HT-29 (cell line): ENCODE measurements around the gene ALPP. TPM values are rescaled to one million over a fixed set of nuclear protein-coding genes. Genes with fewer than 3 reads are reported as not detected.
"Not testable (repeated sequence)": the region's sequence is repeated elsewhere in the genome, so short reads cannot be mapped to it uniquely, and the experiment has no call there.

Experiments
- DNase-seq: peaks from one replicate; pipeline ENCODE4 v3.0.0-alpha.2; 2015; ENCODE audit warnings: low spot score
- small RNA-seq: library from RNA; depleted of rRNA; stranded (forward); fragments of <200 nt; gene quantifications from one replicate; pipeline ENCODE3, GENCODE V24; 2014
- total RNA-seq: library from RNA; depleted of rRNA; stranded (reverse); fragments of >200 nt; shearing (Covaris generic); gene quantifications from 2 replicates; pipeline ENCODE4 v1.2.3, GENCODE V29; 2014; rRNA removed

Gene ALPP
- total RNA-seq, 1 experiment from 2014 or later = 1.1 TPM

GRCh38 chr2:232421189-232421785 is 42.7 kb downstream of the ALPP start:
- DNase-seq = no peak

DNA sequence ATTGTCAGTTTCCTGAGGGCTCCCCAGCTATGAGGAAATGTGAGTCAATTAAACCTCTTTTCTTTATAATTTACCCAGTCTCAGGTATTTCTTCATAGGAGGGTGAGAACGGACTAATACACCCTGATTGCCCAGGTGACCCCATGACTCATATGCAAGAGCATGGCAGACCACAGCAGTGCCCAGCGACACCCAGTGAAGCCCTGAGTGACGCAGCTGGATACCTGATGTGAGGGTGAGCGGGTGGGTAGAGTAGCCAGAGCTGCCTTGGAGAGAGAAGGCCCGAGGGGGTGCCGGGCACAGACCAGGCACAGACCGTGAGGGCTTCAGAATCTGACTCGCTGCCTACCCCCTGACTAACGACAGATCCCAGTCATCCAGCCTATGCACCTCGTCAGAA is 43.5 kb downstream of the ALPP start:
- no peak for DNase-seq

DNA sequence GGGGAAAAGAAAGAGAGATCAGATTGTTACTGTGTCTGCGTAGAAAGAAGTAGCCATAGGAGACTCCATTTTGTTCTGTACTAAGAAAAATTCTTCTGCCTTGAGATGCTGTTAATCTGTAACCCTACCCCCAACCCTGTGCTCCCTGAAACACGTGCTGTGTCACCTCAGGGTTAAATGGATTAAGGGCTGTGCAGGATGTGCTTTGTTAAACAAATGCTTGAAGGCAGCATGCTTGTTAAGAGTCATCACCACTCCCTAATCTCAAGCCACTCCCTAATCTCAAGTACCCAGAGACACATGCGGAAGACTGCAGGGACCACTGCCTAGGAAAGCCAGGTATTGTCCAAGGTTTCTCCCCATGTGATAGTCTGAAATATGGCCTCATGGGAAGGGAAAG is 44.4 kb downstream of the ALPP start:
- not testable (repeated sequence) for DNase-seq

- not testable (repeated sequence) for DNase-seq
These were observed 44.9 kb downstream of the ALPP start for GRCh38 chr2:232423407-232423806.

- no peak for DNase-seq
These were observed 53.4 kb downstream of the ALPP start for GRCh38 chr2:232431705-232432590.

Small RNA genes lying within 50 kb of the gene (small RNA-seq; reads per million reads assigned to genes)
- not detected for gene AC068134.3
- gene AC068134.4 = not detected

Other genes starting within 250 kb of the ALPP start
- gene ALPG, start 28.1 kb downstream of the ALPP start, total RNA-seq = 0.16 TPM in 1 of 2 replicates, not detected in the other
- not detected in 2 replicates for gene ALPI, start 77.4 kb downstream of the ALPP start, total RNA-seq
- gene ECEL1, start 109.1 kb downstream of the ALPP start, total RNA-seq = not detected in 2 replicates
- gene PRSS56, start 141.6 kb downstream of the ALPP start, total RNA-seq = not detected in 2 replicates
- not detected in 2 replicates for gene CHRND, start 147.4 kb downstream of the ALPP start, total RNA-seq
- gene CHRNG, start 160.9 kb downstream of the ALPP start, total RNA-seq = not detected in 2 replicates
- gene TIGD1, start 171.8 kb downstream of the ALPP start, total RNA-seq = 6.0 and 7.0 TPM in 2 replicates
- gene EIF4E2, start 171.9 kb downstream of the ALPP start, total RNA-seq = 77.5 and 87.8 TPM in 2 replicates